Endodermal cell (in vitro differentiated cells): ENCODE data around the gene SSTR5. TPM values are rescaled to one million over a fixed set of nuclear protein-coding genes. Genes with fewer than 3 reads are reported as not detected.

ENCODE experiments used
- DNase-seq: peaks from one replicate; pipeline ENCODE4 v3.0.0-alpha.2; 2017
- H3K27ac ChIP-seq: 2 replicates; pipeline ENCODE4 v1.5.1; 2013; ENCODE audit warnings: mild to moderate bottlenecking, low read depth, low read length, moderate library complexity
- H3K27me3 ChIP-seq: 2 replicates; pipeline ENCODE4 v1.6.1; 2013; ENCODE audit warnings: mild to moderate bottlenecking, low read length, moderate library complexity; ENCODE audit not compliant: insufficient read depth, control insufficient read depth, poor library complexity, severe bottlenecking
- H3K36me3 ChIP-seq: 2 replicates; pipeline ENCODE4 v1.7.0; 2013; ENCODE audit warnings: mild to moderate bottlenecking, low read length, moderate library complexity; ENCODE audit not compliant: control insufficient read depth, insufficient read depth
- H3K4me1 ChIP-seq: one replicate; pipeline ENCODE4 v1.7.0; 2013; ENCODE audit warnings: low read length; ENCODE audit not compliant: control insufficient read depth, insufficient read depth
- H3K4me3 ChIP-seq: 2 replicates; pipeline ENCODE4 v1.5.1; 2013; ENCODE audit warnings: mild to moderate bottlenecking, low read length, moderate library complexity
- H3K9ac ChIP-seq: 2 replicates; pipeline ENCODE4 v1.6.1; 2013; ENCODE audit warnings: mild to moderate bottlenecking, low read length, moderate library complexity; ENCODE audit not compliant: poor library complexity, severe bottlenecking; ENCODE audit errors: extremely low read depth
- H3K9me3 ChIP-seq: 2 replicates; pipeline ENCODE4 v1.6.1; 2013; ENCODE audit warnings: mild to moderate bottlenecking, low read length, moderate library complexity; ENCODE audit not compliant: control insufficient read depth
- H3K27ac Mint-ChIP-seq: 2 replicates; pipeline ENCODE4 v1.8.0; 2020; ENCODE audit warnings: mixed read lengths
- H3K27me3 Mint-ChIP-seq: 2 replicates; pipeline ENCODE4 v1.8.0; 2021; ENCODE audit warnings: mild to moderate bottlenecking, mixed read lengths; ENCODE audit not compliant: insufficient read depth
- H3K36me3 Mint-ChIP-seq: 2 replicates; pipeline ENCODE4 v1.8.0; 2020; ENCODE audit warnings: low read depth, mixed read lengths
- H3K4me1 Mint-ChIP-seq: 2 replicates; pipeline ENCODE4 v1.8.0; 2020; ENCODE audit warnings: mixed read lengths
- H3K4me3 Mint-ChIP-seq: 2 replicates; pipeline ENCODE4 v1.8.0; 2020; ENCODE audit warnings: mild to moderate bottlenecking, moderate library complexity, mixed read lengths
- H3K9me3 Mint-ChIP-seq: 2 replicates; pipeline ENCODE4 v1.8.0; 2020; ENCODE audit warnings: mild to moderate bottlenecking, mixed read lengths
- CTCF ChIP-seq: fragments of 200-600 bp; sonication (generic); conservative IDR thresholded peaks from 2 replicates; pipeline ENCODE4 v1.5.0; 2021; ENCODE audit warnings: antibody characterized with exemption, mild to moderate bottlenecking
- WGBS, 2 experiments: methylation state at CpG; one replicate each; pipeline versions ENCODE4 v1.1.5 to v1.1.7; 2013; ENCODE audit warnings: missing lambda C conversion rate in 2 of 2, mixed read lengths in 1 of 2; ENCODE audit not compliant: insufficient coverage in 1 of 2, insufficient read length in 1 of 2; 5-methylcytosine and 5-hydroxymethylcytosine counted together
- total RNA-seq, 2 donors: library from RNA; stranded (reverse); fragmentation: NEBNext Ultra II Directional in 1 of 2; extraction: Animal tissue kit (Norgen Biotek cat#: 25700) in 1 of 2; gene quantifications; 2 replicates in 1 of 2; 3 replicates in 1 of 2; pipeline ENCODE4 v1.2.1, GENCODE V29; 2021

The SSTR5 gene
- total RNA-seq, 2 donors from 2014 or later: 0.64 to 1.3 TPM

DNA sequence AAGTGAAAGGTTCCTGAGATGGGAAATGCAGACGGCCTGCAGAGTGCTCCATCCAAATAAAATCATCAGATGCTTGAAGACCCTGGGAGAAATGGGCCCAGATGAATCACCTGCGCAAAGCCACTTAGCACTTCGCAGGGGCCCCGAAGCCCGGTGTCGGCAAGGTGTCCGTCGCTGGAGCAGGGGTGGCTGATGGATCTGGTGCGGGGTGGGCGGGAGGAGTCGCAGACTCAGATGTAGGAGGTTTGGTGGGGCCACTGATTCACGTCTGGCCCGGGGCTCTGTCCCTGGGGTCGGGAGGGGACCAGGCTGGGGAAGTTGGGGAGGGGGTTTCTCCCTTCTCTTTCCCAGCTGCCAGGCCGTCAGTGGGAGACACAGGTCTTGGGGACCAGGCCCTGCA, 21.6 kb upstream of the SSTR5 start:
- Mint-ChIP-seq H3K36me3 (no peaks in the 10 kb centered on the region), H3K9me3 (no peaks in the 10 kb centered on the region), H3K27me3 (no peaks in the 10 kb centered on the region), H3K4me1 (no peaks in the 10 kb centered on the region), H3K27ac (no peak overlapping the region), H3K4me3 (no peak overlapping the region)
- Histone ChIP-seq H3K4me1 (no peaks in the 10 kb centered on the region), H3K27ac (no peak overlapping the region), H3K27me3 (no peaks in the 10 kb centered on the region), H3K4me3 (no peak overlapping the region), H3K9ac (no peak overlapping the region), H3K9me3 (no peaks in the 10 kb centered on the region), H3K36me3 (no peaks in the 10 kb centered on the region)
- no peak for TF ChIP-seq CTCF
- 89 to 98% methylated on average over 3 to 15 of the region's 15 CpGs for WGBS, 2 experiments
- DNase-seq: no peak

DNA sequence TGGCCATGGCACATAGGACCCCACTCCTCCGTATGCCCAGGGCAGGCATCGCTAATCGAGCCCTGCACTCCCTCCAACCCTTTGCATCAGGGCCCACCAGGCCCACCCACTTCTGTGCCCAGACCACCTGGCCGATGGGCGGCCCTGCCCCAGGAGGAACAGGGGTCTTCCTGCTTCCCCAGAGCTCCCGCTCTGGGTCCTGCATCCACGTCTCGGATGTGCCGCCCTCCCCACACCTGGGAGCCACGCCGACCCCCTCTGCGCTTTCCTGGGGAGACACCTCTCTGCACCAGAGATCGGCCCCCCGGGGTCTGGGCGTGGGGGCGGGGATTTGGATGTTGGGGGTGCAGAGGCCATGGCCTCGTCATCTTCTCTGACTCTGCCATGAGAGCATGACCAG, 21.1 kb upstream of the SSTR5 start:
- no peak overlapping the region for H3K4me3 Mint-ChIP-seq
- Histone ChIP-seq H3K27me3 (no peaks in the 10 kb centered on the region), H3K36me3 (no peaks in the 10 kb centered on the region), H3K27ac (no peak overlapping the region), H3K9ac (no peak overlapping the region), H3K4me3 (no peak overlapping the region), H3K4me1 (no peaks in the 10 kb centered on the region), H3K9me3 (no peaks in the 10 kb centered on the region)
- no peak for TF ChIP-seq CTCF
- 92% methylated on average over 17 of the region's 17 CpGs; no CpG with 5 or more reads in 1 of the 2 experiments for WGBS, 2 experiments
- no peaks in the 10 kb centered on the region for H3K9me3 Mint-ChIP-seq
- no peak overlapping the region for H3K27ac Mint-ChIP-seq
- no peaks in the 10 kb centered on the region for H3K36me3 Mint-ChIP-seq
- no peaks in the 10 kb centered on the region for H3K27me3 Mint-ChIP-seq
- no peaks in the 10 kb centered on the region for H3K4me1 Mint-ChIP-seq
- DNase-seq: no peak

DNA sequence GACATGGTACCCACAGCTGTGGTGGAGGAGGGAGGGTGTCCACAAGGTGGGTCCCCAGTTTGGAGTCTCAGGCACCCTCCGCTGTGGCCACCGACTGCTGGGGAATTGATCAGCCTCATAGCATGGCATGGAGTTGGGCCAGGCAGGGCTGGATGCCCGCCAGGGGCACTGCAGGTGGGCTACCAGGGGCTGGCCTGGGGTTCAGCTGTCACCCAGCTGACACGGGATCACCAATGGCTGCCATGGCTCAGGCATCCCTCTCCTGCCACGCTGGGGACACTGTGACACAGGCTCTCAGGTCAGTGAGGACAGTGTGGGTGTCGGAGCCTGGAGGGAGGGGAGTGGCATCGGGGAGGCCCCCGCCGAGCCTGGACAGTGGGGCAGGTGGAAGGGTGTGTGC, 19.8 kb upstream of the SSTR5 start:
- Mint-ChIP-seq H3K4me1 (no peaks in the 10 kb centered on the region), H3K36me3 (no peaks in the 10 kb centered on the region), H3K9me3 (no peaks in the 10 kb centered on the region), H3K27ac (no peak overlapping the region), H3K4me3 (no peak overlapping the region), H3K27me3 (peaks cover 2% of the 10 kb centered on the region)
- Histone ChIP-seq H3K4me1 (no peaks in the 10 kb centered on the region), H3K27me3 (no peaks in the 10 kb centered on the region), H3K9ac (no peak overlapping the region), H3K36me3 (no peaks in the 10 kb centered on the region), H3K4me3 (no peak overlapping the region), H3K9me3 (no peaks in the 10 kb centered on the region), H3K27ac (no peak overlapping the region)
- WGBS, 2 experiments: 91 to 92% methylated on average over 6 to 9 of the region's 9 CpGs
- no peak for DNase-seq
- TF ChIP-seq CTCF: no peak
